Cardiac ventricle fibroblast (primary cell): ENCODE data around the gene ESR2. TPM values are rescaled to one million over a fixed set of nuclear protein-coding genes. Genes with fewer than 3 reads are reported as not detected.

Experiments
- total RNA-seq: library from RNA; depleted of rRNA; stranded (reverse); fragments of >200 nt; gene quantifications from 2 replicates; pipeline ENCODE4 v1.2.3, GENCODE V29; 2015

ESR2 gene
- not detected in 2 replicates for total RNA-seq

DNA sequence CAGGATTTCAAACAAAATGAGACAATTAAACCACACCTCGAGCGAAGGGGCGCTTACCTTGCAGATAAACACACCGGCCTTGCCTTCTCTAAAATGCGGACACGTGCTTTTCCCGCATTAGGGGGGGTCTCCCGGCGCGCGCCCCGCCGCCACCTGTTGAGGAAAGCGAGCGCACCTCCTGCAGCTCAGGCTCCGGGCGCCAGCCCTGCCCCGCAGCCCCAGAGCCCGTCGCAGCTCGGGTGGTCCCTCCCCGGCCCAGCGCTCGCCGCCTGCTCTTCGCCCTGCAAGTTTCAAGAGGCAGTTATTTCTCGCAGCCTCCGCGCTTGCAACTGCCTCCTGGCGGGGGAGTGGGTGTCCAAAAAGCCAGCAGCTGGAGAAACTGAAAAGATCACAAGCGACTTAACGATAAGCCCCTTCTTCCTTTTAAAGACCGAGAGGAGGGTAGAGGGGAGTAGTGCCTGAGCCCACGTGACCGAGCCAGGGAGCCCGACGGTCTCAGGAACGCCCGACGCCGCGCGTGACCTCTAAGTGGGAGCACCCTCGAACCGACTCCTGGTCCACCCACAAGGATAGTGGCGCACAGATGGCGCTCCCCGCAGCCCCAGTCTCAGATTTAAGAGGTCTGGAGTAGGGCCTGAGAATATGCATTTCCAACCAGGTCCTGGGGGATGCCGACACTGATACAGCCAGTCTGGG, at the start of gene ESR2:
Gene ESR2, minus strand, starts transcription at position 396 of the 696 bp plus-strand sequence. CDS start 11,386 bp downstream, outside the sequence.

Other genes with a start within 250 kb of the ESR2 start
- 31.3 and 31.7 TPM in 2 replicates for gene MTHFD1, start 94.0 kb upstream of the ESR2 start, total RNA-seq
- gene AKAP5, start 171.1 kb upstream of the ESR2 start, total RNA-seq = 0.10 and 0.31 TPM in 2 replicates
- 9.5 and 11.2 TPM in 2 replicates for gene ZBTB25, start 209.5 kb upstream of the ESR2 start, total RNA-seq
- 27.3 and 37.0 TPM in 2 replicates for gene ZBTB1, start 210.4 kb upstream of the ESR2 start, total RNA-seq
- 3.6 and 4.0 TPM in 2 replicates for gene HSPA2, start 246.4 kb upstream of the ESR2 start, total RNA-seq